Gastrocnemius medialis (tissue), 4 donors: ENCODE results near the gene WNT16. TPM values are rescaled to one million over a fixed set of nuclear protein-coding genes. Genes with fewer than 3 reads are reported as not detected.

ENCODE experiments used
- ATAC-seq, 2 donors: fragments of 150-250 bp; one replicate each; pipeline ENCODE4 v1.9.1; 2016
- DNase-seq, 2 donors: peaks; one replicate each; pipeline ENCODE4 v3.0.0-alpha.2; 2019
- H3K27ac ChIP-seq, 4 donors: fragments of 200-600 bp; sonication (generic); 1 replicate in 1 of 4; 2 replicates in 3 of 4; pipeline ENCODE4 v1.5.1; 2016 to 2018; ENCODE audit warnings: mild to moderate bottlenecking in 2 of 4, moderate library complexity in 1 of 4
- H3K27me3 ChIP-seq, 3 donors: fragments of 200-600 bp; sonication (generic) in 2 of 3; 1 replicate in 1 of 3; 2 replicates in 2 of 3; pipeline versions ENCODE4 v1.5.1 to v1.6.0; 2016 to 2019; ENCODE audit warnings: mild to moderate bottlenecking in 1 of 3, moderate library complexity in 1 of 3
- H3K36me3 ChIP-seq, 2 donors: fragments of 200-600 bp; sonication (generic) in 1 of 2; one replicate each; pipeline ENCODE4 v1.5.1; 2017 to 2018
- H3K4me1 ChIP-seq, 2 donors: fragments of 200-600 bp; sonication (generic) in 1 of 2; one replicate each; pipeline ENCODE4 v1.5.1; 2016 to 2017; ENCODE audit warnings: mild to moderate bottlenecking in 2 of 2
- H3K4me3 ChIP-seq, 4 donors: fragments of 200-600 bp; sonication (generic) in 3 of 4; 1 replicate in 1 of 4; 2 replicates in 3 of 4; pipeline ENCODE4 v1.5.1; 2016 to 2019; ENCODE audit warnings: mild to moderate bottlenecking in 2 of 4
- H3K9me3 ChIP-seq, 3 donors: fragments of 200-600 bp; sonication (generic) in 2 of 3; 1 replicate in 1 of 3; 2 replicates in 2 of 3; pipeline ENCODE4 v1.5.1; 2016 to 2019
- POLR2A ChIP-seq, 2 donors: fragments of 450-650 bp; IDR thresholded peaks; one replicate each; pipeline ENCODE4 v1.6.1; 2017; ENCODE audit warnings: antibody characterized with exemption in 2 of 2, mild to moderate bottlenecking in 2 of 2, moderate library complexity in 2 of 2
- in situ Hi-C, 4 donors: fragments of 200-750 bp; cut with MboI; loops; one replicate each; pipeline versions ENCODE4 v1.15.0 to v1.8.0; 2017; ENCODE audit warnings: low sequenced_read_pairs in 4 of 4
- intact Hi-C: fragments of 100-400 bp; cut with DNase I; formaldehyde crosslinking; loops from one replicate; pipeline ENCODE4 v1.15.1; 2023; ENCODE audit warnings: low total_unique reads
- total RNA-seq, 4 donors: library from RNA; depleted of rRNA; stranded (reverse); fragments of >200 nt; gene quantifications; one replicate each; pipeline versions ENCODE4 v1.1.0 to v1.2.3, GENCODE V29; 2016
- TF ChIP-seq, protein P1 (sequence below), 5 experiments: fragments of 450-650 bp in 3 of 5; fragments of 200-600 bp in 2 of 5; sonication (generic) in 2 of 5; IDR thresholded peaks in 4 of 5; conservative IDR thresholded peaks in 1 of 5; 1 replicate in 4 of 5; 2 replicates in 1 of 5; pipeline ENCODE4 v1.5.1; 2016 to 2019; ENCODE audit warnings: antibody characterized with exemption in 5 of 5, mild to moderate bottlenecking in 3 of 5, moderate library complexity in 3 of 5

WNT16 gene
- total RNA-seq, 4 donors from 2014 or later = 1.5 TPM; not detected in 3

DNA sequence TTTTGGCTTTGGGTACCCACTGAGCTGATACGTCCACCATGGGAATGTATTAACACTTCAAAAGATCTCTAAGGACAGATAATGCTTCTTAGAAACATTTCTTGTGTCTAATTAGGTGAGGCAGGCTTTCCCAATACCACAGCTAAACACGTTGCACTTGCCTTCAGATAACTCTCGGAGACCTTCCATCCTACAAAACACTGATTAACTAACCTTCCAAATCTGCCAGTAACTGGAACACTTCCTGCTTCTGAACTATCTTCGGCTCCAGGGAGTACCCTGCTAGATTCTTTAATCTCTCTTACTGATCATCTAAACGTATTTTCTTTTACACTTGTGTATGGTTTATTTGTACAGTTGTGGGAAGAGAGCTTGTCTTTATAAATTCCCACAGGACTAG lies 1.1 kb upstream of the WNT16 start:
- Histone ChIP-seq H3K4me3 (no peak overlapping the region), H3K27me3 (peaks cover 41 to 50% (median 48%) of the 10 kb centered on the region in 3 donors), H3K36me3 (no peaks in the 10 kb centered on the region), H3K27ac (no peak overlapping the region), H3K9me3 (no peaks in the 10 kb centered on the region), H3K4me1 (peaks cover 11 to 14% of the 10 kb centered on the region in 2 donors)
- TF ChIP-seq POLR2A (IDR thresholded peaks at IDR 0.05) = no peak
- TF ChIP-seq, protein P1, sequence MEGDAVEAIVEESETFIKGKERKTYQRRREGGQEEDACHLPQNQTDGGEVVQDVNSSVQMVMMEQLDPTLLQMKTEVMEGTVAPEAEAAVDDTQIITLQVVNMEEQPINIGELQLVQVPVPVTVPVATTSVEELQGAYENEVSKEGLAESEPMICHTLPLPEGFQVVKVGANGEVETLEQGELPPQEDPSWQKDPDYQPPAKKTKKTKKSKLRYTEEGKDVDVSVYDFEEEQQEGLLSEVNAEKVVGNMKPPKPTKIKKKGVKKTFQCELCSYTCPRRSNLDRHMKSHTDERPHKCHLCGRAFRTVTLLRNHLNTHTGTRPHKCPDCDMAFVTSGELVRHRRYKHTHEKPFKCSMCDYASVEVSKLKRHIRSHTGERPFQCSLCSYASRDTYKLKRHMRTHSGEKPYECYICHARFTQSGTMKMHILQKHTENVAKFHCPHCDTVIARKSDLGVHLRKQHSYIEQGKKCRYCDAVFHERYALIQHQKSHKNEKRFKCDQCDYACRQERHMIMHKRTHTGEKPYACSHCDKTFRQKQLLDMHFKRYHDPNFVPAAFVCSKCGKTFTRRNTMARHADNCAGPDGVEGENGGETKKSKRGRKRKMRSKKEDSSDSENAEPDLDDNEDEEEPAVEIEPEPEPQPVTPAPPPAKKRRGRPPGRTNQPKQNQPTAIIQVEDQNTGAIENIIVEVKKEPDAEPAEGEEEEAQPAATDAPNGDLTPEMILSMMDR (IDR thresholded peaks at IDR 0.05 in 4 of 5, conservative IDR thresholded peaks at IDR 0.05 in 1 of 5) = no peak
- no peak for ATAC-seq
- intact Hi-C loops (no loop called here), in situ Hi-C loops (no loop called here)
- DNase-seq = no peak

GRCh38 chr7:121329191-121330052 lies 622 bp downstream of the WNT16 start:
- in situ Hi-C loops = no loop called here
- no peak overlapping the region for H3K27ac ChIP-seq
- no peak for DNase-seq
- no peaks in the 10 kb centered on the region for H3K36me3 ChIP-seq
- intact Hi-C loops = no loop called here
- H3K4me3 ChIP-seq = peak overlapping the region; percentile 44 to 62 (median 48)
- peaks cover 53 to 63% (median 62%) of the 10 kb centered on the region in 3 donors for H3K27me3 ChIP-seq
- no peak for TF ChIP-seq POLR2A (IDR thresholded peaks at IDR 0.05)
- TF ChIP-seq, protein P1 (IDR thresholded peaks at IDR 0.05 in 4 of 5, conservative IDR thresholded peaks at IDR 0.05 in 1 of 5) = no peak
- no peaks in the 10 kb centered on the region for H3K9me3 ChIP-seq
- peaks cover 11 to 14% of the 10 kb centered on the region in 2 donors for H3K4me1 ChIP-seq
- no peak for ATAC-seq

DNA sequence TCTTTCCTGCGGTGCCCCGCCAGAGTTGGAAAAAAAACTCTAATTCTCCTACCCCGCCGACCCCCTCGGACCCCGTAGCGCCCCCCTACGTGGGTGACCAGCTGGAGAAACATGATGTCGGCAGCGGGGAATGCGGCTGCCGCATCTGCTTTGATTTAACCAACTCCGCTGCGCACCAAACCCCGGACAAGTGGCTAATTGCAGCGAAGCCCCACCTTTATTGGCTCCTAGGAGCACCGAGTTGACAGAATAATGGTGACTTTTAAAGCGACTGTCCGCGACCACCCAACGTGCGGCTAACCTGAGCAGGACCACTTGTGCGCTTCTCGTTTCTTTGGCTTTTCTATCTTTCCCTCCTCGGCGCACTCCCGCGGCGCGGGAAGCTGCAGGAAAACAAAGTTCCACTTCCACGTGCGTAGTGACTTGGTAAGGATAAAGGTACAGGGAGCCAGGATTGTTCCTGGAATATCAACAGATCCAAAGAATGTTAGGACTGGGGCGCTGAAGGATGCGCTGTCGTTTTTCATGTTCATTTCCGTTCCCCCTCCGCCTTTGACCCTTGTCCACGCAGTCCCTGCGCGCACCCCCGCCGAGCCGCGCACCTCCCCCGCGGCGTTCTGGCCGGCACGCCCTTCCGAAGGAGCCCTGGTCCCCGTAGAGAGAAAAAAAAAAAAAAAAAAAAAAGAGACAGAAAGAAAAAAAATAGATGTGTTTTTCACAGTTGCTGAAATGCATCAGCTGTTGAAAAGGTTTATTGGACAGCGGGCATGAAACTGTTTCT lies 1.4 kb downstream of the WNT16 start:
- Histone ChIP-seq H3K27ac (no peak overlapping the region), H3K9me3 (no peaks in the 10 kb centered on the region), H3K4me3 (peak overlapping the region; percentile 44 to 62 (median 48)), H3K4me1 (peaks cover 11 to 14% of the 10 kb centered on the region in 2 donors), H3K27me3 (peaks cover 61 to 63% (median 62%) of the 10 kb centered on the region in 3 donors), H3K36me3 (no peaks in the 10 kb centered on the region)
- DNase-seq = no peak
- in situ Hi-C loops = no loop called here
- intact Hi-C loops = no loop called here
- ATAC-seq = no peak
- no peak for TF ChIP-seq POLR2A (IDR thresholded peaks at IDR 0.05)
- TF ChIP-seq, protein P1 (IDR thresholded peaks at IDR 0.05 in 4 of 5, conservative IDR thresholded peaks at IDR 0.05 in 1 of 5) = no peak

GRCh38 chr7:121331048-121331447 lies 2.2 kb downstream of the WNT16 start:
- intact Hi-C loops (no loop called here), in situ Hi-C loops (no loop called here)
- ATAC-seq (no peak), DNase-seq (no peak)
- peaks cover 11 to 14% of the 10 kb centered on the region in 2 donors for H3K4me1 ChIP-seq
- no peak overlapping the region for H3K27ac ChIP-seq
- H3K9me3 ChIP-seq = no peaks in the 10 kb centered on the region
- peaks cover 62 to 64% (median 63%) of the 10 kb centered on the region in 3 donors for H3K27me3 ChIP-seq
- TF ChIP-seq POLR2A (IDR thresholded peaks at IDR 0.05) = no peak
- no peaks in the 10 kb centered on the region for H3K36me3 ChIP-seq
- no peak overlapping the region for H3K4me3 ChIP-seq

GRCh38 chr7:121331574-121331973 lies 2.8 kb downstream of the WNT16 start:
- Histone ChIP-seq H3K27ac (no peak overlapping the region), H3K27me3 (peaks cover 62 to 64% (median 63%) of the 10 kb centered on the region in 3 donors), H3K36me3 (no peaks in the 10 kb centered on the region), H3K9me3 (no peaks in the 10 kb centered on the region), H3K4me1 (peaks cover 11 to 14% of the 10 kb centered on the region in 2 donors), H3K4me3 (no peak overlapping the region)
- no peak for TF ChIP-seq POLR2A (IDR thresholded peaks at IDR 0.05)
- TF ChIP-seq, protein P1 (IDR thresholded peaks at IDR 0.05 in 4 of 5, conservative IDR thresholded peaks at IDR 0.05 in 1 of 5) = no peak
- intact Hi-C loops (no loop called here), in situ Hi-C loops (no loop called here)
- no peak for ATAC-seq
- DNase-seq = no peak
